GM23338 (cell line): Measurements from ENCODE around the gene PIGU. TPM values are rescaled to one million over a fixed set of nuclear protein-coding genes. Genes with fewer than 3 reads are reported as not detected.

ENCODE experiments used
- ATAC-seq: fragments of 200-7000 bp; cut with Tn5 transposase; 3 replicates; pipeline ENCODE4 v1.9.1; 2020
- DNase-seq: peaks from one replicate; pipeline ENCODE4 v3.0.0-alpha.2; 2015; ENCODE audit warnings: low spot score
- H2AFZ ChIP-seq: fragments of 200-600 bp; sonication (generic); 2 replicates; pipeline ENCODE4 v1.8.0; 2016; ENCODE audit warnings: antibody characterized with exemption, mild to moderate bottlenecking, moderate library complexity
- H3F3A ChIP-seq: fragments of 200-600 bp; sonication (generic); replicated peaks from 2 replicates; pipeline ENCODE4 v1.8.0; 2017; ENCODE audit warnings: antibody characterized with exemption, mixed run types, low read depth
- H3K27ac ChIP-seq: fragments of 200-600 bp; sonication (generic); 2 replicates; pipeline ENCODE4 v1.6.1; 2016; ENCODE audit warnings: low read depth
- H3K27me3 ChIP-seq: fragments of 200-600 bp; sonication (generic); 2 replicates; pipeline ENCODE4 v1.8.0; 2016; ENCODE audit warnings: mild to moderate bottlenecking, mixed run types, moderate library complexity; ENCODE audit not compliant: insufficient read depth
- H3K36me3 ChIP-seq: fragments of 200-600 bp; sonication (generic); 2 replicates; pipeline ENCODE4 v1.8.0; 2016; ENCODE audit warnings: mild to moderate bottlenecking; ENCODE audit not compliant: insufficient read depth
- H3K4me1 ChIP-seq: fragments of 200-600 bp; sonication (generic); 2 replicates; pipeline ENCODE4 v1.8.0; 2016; ENCODE audit warnings: mild to moderate bottlenecking, moderate library complexity; ENCODE audit not compliant: insufficient read depth
- H3K4me2 ChIP-seq: fragments of 200-600 bp; sonication (generic); 2 replicates; pipeline ENCODE4 v1.7.1; 2017; ENCODE audit warnings: mixed run types
- H3K4me3 ChIP-seq: fragments of 200-600 bp; sonication (generic); 2 replicates; pipeline ENCODE4 v1.6.1; 2016; ENCODE audit warnings: mixed run types
- H3K79me2 ChIP-seq: fragments of 200-600 bp; sonication (generic); replicated peaks from 2 replicates; pipeline ENCODE4 v1.8.0; 2017; ENCODE audit warnings: mild to moderate bottlenecking; ENCODE audit not compliant: insufficient read depth
- H3K9me2 ChIP-seq: fragments of 200-600 bp; sonication (generic); 2 replicates; pipeline ENCODE4 v1.8.0; 2017; ENCODE audit not compliant: insufficient read depth
- H4K20me1 ChIP-seq: fragments of 200-600 bp; sonication (generic); replicated peaks from 2 replicates; pipeline ENCODE4 v1.8.0; 2017; ENCODE audit warnings: mild to moderate bottlenecking; ENCODE audit not compliant: insufficient read depth
- H3K27ac Mint-ChIP-seq: 2 replicates; pipeline ENCODE4 v1.8.0; 2020; ENCODE audit warnings: inconsistent platforms, mild to moderate bottlenecking, moderate library complexity, mixed read lengths
- H3K27me3 Mint-ChIP-seq: 3 replicates; pipeline ENCODE4 v1.8.0; 2022; ENCODE audit warnings: low read depth, mild to moderate bottlenecking, moderate library complexity, mixed read lengths, inconsistent platforms; ENCODE audit not compliant: insufficient read depth, poor library complexity
- H3K36me3 Mint-ChIP-seq: 3 replicates; pipeline ENCODE4 v1.8.0; 2021; ENCODE audit warnings: low read depth, mild to moderate bottlenecking, inconsistent platforms, moderate library complexity, mixed read lengths
- H3K4me1 Mint-ChIP-seq: 3 replicates; pipeline ENCODE4 v1.8.0; 2020; ENCODE audit warnings: mild to moderate bottlenecking, inconsistent platforms, mixed read lengths
- H3K4me3 Mint-ChIP-seq: 3 replicates; pipeline ENCODE4 v1.8.0; 2021; ENCODE audit warnings: moderate library complexity, mild to moderate bottlenecking, inconsistent platforms, mixed read lengths
- H3K9me3 Mint-ChIP-seq: 3 replicates; pipeline ENCODE4 v1.8.0; 2020; ENCODE audit warnings: moderate library complexity, mild to moderate bottlenecking, inconsistent platforms, mixed read lengths
- ETS1 ChIP-seq: IDR thresholded peaks from 2 replicates; pipeline ENCODE4 v1.6.1; 2016; ENCODE audit warnings: antibody characterized with exemption
- EZH2 ChIP-seq: fragments of 200-600 bp; sonication (generic); IDR thresholded peaks from one replicate; pipeline ENCODE4 v1.8.0; 2017; ENCODE audit warnings: antibody characterized with exemption, mild to moderate bottlenecking, low read depth; ENCODE audit not compliant: unreplicated experiment
- EZH2phosphoT487 ChIP-seq: fragments of 200-600 bp; sonication (generic); IDR thresholded peaks from one replicate; pipeline ENCODE4 v1.8.1; 2018; ENCODE audit warnings: antibody characterized with exemption; ENCODE audit not compliant: unreplicated experiment
- JUNB ChIP-seq: IDR thresholded peaks from one replicate; pipeline ENCODE4 v1.6.1; 2016; ENCODE audit warnings: antibody characterized with exemption; ENCODE audit not compliant: unreplicated experiment
- NANOG ChIP-seq: IDR thresholded peaks from 2 replicates; pipeline ENCODE4 v1.6.1; 2016; ENCODE audit warnings: antibody characterized with exemption, borderline replicate concordance
- REST ChIP-seq: IDR thresholded peaks from one replicate; pipeline ENCODE4 v1.6.1; 2018; ENCODE audit warnings: antibody characterized with exemption; ENCODE audit not compliant: unreplicated experiment
- STAT1 ChIP-seq: IDR thresholded peaks from one replicate; pipeline ENCODE4 v1.6.1; 2016; ENCODE audit warnings: antibody characterized with exemption; ENCODE audit not compliant: unreplicated experiment
- ZNF114 ChIP-seq: fragments of 250-450 bp; sonication (Bioruptor Pico); IDR thresholded peaks from 2 replicates; pipeline ENCODE4 v1.5.0; 2020; ENCODE audit warnings: mild to moderate bottlenecking, moderate library complexity
- polyA plus RNA-seq: library from polyadenylated mRNA; unstranded; fragments of >200 nt; fragmentation: Nextera tagmentation; extraction: Ambion mirVana; gene quantifications from 2 replicates; pipeline ENCODE4 v1.2.1, GENCODE V29; 2016
- total RNA-seq: library from RNA; depleted of rRNA; stranded (reverse); fragments of >200 nt; shearing (Covaris generic); gene quantifications from 2 replicates; pipeline ENCODE4 v1.2.3, GENCODE V29; 2014
- TF ChIP-seq, protein P1 (sequence below), 2 experiments: fragments of 200-600 bp in 1 of 2; sonication (generic) in 1 of 2; conservative IDR thresholded peaks; 2 replicates each; pipeline versions ENCODE4 v1.5.1 to v1.6.1; 2016 to 2017; ENCODE audit warnings: antibody characterized with exemption in 2 of 2, low read depth in 2 of 2, mild to moderate bottlenecking in 2 of 2, moderate library complexity in 1 of 2

PIGU gene
- total and polyA plus RNA-seq, 2 experiments from 2014 or later: 24.3 to 28.9 TPM

DNA sequence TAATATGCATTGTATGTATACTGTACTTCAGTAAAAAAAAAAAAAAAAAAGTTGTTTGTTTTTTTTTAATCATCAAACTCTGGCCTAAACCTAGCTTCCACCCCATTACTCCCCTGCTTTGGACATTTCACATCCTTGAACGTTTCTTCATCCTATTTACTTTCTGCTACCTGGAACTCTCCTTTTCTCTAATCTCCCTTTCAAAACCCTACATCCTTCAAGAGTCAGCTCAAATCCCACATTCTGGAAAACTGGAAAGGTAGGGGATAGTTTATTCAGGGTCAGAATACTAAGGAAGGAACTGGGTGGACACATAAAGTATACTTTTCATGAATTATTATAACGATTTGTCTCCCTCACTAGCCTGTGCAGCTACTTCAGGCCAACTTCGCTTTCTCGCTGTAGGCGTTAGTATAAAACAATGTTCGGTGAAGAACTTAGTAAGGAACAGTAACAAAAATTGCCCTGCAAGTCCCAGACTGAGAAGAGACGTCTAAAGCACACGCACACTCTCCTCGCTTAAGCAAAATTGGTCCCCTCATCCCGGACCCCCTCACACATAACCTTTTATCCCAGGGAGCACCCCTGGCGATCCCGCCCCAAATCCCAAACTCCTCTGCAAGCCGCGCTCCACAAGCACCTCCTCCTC is 775 bp downstream of the PIGU start:
- Histone ChIP-seq H3K4me1 (0 out of 2 replicates have a peak, but pooled peaks cover 6% of the 10 kb centered on the region), H3K79me2 (peaks cover 42% of the 10 kb centered on the region), H3K9me2 (no peaks in the 10 kb centered on the region), H3F3A (0 out of 2 replicates have a peak, but pooled peaks cover 5% of the 10 kb centered on the region), H4K20me1 (peaks cover 4% of the 10 kb centered on the region; the same call in 1 of the 2 replicates), H3K4me2 (peak overlapping the region; percentile 99), H3K27ac (peak overlapping the region; percentile 81; the same call in 1 of the 2 replicates), H3K27me3 (no peaks in the 10 kb centered on the region), H2AFZ (peak overlapping the region; percentile 99), H3K36me3 (no peaks in the 10 kb centered on the region), H3K4me3 (peak overlapping the region; percentile 88)
- ATAC-seq: no peak
- peaks cover 4% of the 10 kb centered on the region for H3K27me3 Mint-ChIP-seq
- TF ChIP-seq EZH2 (no peak), REST (no peak), ETS1 (no peak)
- H3K4me3 Mint-ChIP-seq: peak overlapping the region; percentile 95
- no peaks in the 10 kb centered on the region; the same call in 2 of the 3 replicates for H3K9me3 Mint-ChIP-seq
- H3K4me1 Mint-ChIP-seq: peaks cover 4% of the 10 kb centered on the region; the same call in 2 of the 3 replicates
- no peaks in the 10 kb centered on the region for H3K36me3 Mint-ChIP-seq
- no peak for DNase-seq
- peak overlapping the region; percentile 99 for H3K27ac Mint-ChIP-seq

DNA sequence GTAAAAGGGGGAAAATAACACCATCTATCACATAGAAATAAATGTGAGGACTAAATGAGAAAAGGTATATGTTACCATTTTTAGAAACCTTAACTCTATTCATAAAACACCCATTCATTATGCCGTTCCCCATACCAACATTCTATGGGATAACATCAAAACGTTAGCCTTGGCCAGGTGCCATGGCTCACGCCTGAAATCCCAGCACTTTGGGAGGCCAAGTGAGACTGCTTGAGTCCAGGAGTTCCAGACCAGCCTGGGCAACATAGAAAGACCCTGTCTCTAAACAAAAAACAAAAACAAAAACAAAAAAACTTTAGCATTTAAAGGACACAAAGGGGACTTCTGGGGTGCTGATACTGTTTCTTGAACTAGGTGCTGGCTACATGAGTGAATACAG is 1.3 kb downstream of the PIGU start:
- H3K27me3 Mint-ChIP-seq: peaks cover 4% of the 10 kb centered on the region
- no peak for TF ChIP-seq STAT1
- TF ChIP-seq EZH2: no peak
- TF ChIP-seq REST: no peak
- TF ChIP-seq, protein P1, sequence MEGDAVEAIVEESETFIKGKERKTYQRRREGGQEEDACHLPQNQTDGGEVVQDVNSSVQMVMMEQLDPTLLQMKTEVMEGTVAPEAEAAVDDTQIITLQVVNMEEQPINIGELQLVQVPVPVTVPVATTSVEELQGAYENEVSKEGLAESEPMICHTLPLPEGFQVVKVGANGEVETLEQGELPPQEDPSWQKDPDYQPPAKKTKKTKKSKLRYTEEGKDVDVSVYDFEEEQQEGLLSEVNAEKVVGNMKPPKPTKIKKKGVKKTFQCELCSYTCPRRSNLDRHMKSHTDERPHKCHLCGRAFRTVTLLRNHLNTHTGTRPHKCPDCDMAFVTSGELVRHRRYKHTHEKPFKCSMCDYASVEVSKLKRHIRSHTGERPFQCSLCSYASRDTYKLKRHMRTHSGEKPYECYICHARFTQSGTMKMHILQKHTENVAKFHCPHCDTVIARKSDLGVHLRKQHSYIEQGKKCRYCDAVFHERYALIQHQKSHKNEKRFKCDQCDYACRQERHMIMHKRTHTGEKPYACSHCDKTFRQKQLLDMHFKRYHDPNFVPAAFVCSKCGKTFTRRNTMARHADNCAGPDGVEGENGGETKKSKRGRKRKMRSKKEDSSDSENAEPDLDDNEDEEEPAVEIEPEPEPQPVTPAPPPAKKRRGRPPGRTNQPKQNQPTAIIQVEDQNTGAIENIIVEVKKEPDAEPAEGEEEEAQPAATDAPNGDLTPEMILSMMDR (conservative IDR thresholded peaks at IDR 0.05; ENCODE audit: low read depth in 2 of 2): no peak
- TF ChIP-seq NANOG: no peak
- no peak for TF ChIP-seq JUNB
- no peak for TF ChIP-seq EZH2phosphoT487
- no peak for TF ChIP-seq ZNF114 (CRISPR knock-in tag)
- peaks cover 42% of the 10 kb centered on the region for H3K79me2 ChIP-seq
- H3K4me1 Mint-ChIP-seq: peaks cover 4% of the 10 kb centered on the region; the same call in 2 of the 3 replicates
- no peak for DNase-seq
- H3K27ac Mint-ChIP-seq: no peak overlapping the region
- H3K4me1 ChIP-seq: 0 out of 2 replicates have a peak, but pooled peaks cover 6% of the 10 kb centered on the region
- no peaks in the 10 kb centered on the region; the same call in 2 of the 3 replicates for H3K9me3 Mint-ChIP-seq
- H3K4me3 Mint-ChIP-seq: peak overlapping the region; percentile 95; the same call in 2 of the 3 replicates
- H3K36me3 ChIP-seq: no peaks in the 10 kb centered on the region
- H3K36me3 Mint-ChIP-seq: no peaks in the 10 kb centered on the region
- no peak overlapping the region for H3K27ac ChIP-seq
- H2AFZ ChIP-seq: no peak overlapping the region
- peaks cover 8% of the 10 kb centered on the region; the same call in 1 of the 2 replicates for H4K20me1 ChIP-seq
- peak overlapping the region; percentile 88 for H3K4me3 ChIP-seq
- ATAC-seq: no peak
- peak overlapping the region; percentile 99 for H3K4me2 ChIP-seq
- 0 out of 2 replicates have a peak, but pooled peaks cover 5% of the 10 kb centered on the region for H3F3A ChIP-seq
- H3K9me2 ChIP-seq: no peaks in the 10 kb centered on the region
- no peaks in the 10 kb centered on the region for H3K27me3 ChIP-seq
